ENCODE results near the gene NAV1. TPM values are rescaled to one million over a fixed set of nuclear protein-coding genes. Genes with fewer than 3 reads are reported as not detected.

The NAV1 gene
- total and polyA plus RNA-seq, 9 of the 15 experiments (the other 6 are each of a cell fraction or from before 2014, with no cell fraction given): 0.91 to 16.8 (median 3.2) TPM

- TF ChIP-seq ARID3A (IDR thresholded peaks at IDR 0.05; ENCODE audit: borderline replicate concordance, low read depth, low read length) (peak; percentile 47; the same call in 1 of the 2 replicates), NFATC3 (IDR thresholded peaks at IDR 0.05) (no peak), ZNF239 (CRISPR knock-in tag; IDR thresholded peaks at IDR 0.05) (no peak; the same call in 1 of the 2 replicates), RREB1 (CRISPR knock-in tag; IDR thresholded peaks at IDR 0.05) (0 out of 2 replicates have a peak, but pooled peaks have one; percentile 66), ELF4 (CRISPR knock-in tag; IDR thresholded peaks at IDR 0.05) (0 out of 2 replicates have a peak, but pooled peaks have one; percentile 23), RFX1 (IDR thresholded peaks at IDR 0.05) (peak; percentile 64; the same call in 1 of the 2 replicates), CTBP1 (IDR thresholded peaks at IDR 0.05; ENCODE audit: borderline replicate concordance) (peak; percentile 50; the same call in 1 of the 2 replicates), JUN (IDR thresholded peaks at IDR 0.05; ENCODE audit: borderline replicate concordance, low read depth, low read length) (0 out of 2 replicates have a peak, but pooled peaks have one; percentile 31), JUN (CRISPR knock-in tag; IDR thresholded peaks at IDR 0.05; ENCODE audit: borderline replicate concordance) (no peak), BACH1 (tag; IDR thresholded peaks at IDR 0.05) (peak; percentile 51; the same call in 1 of the 2 replicates), GATA2 (CRISPR knock-in tag; IDR thresholded peaks at IDR 0.05) (no peak), ZNF431 (CRISPR knock-in tag; IDR thresholded peaks at IDR 0.05) (no peak), CHD2 (IDR thresholded peaks at IDR 0.05; ENCODE audit: low read depth, low read length) (no peak), CEBPZ (IDR thresholded peaks at IDR 0.05; ENCODE audit: borderline replicate concordance, low read depth, low read length) (no peak), ZBTB9 (CRISPR knock-in tag; IDR thresholded peaks at IDR 0.05) (peak; percentile 74)
Observed at GRCh38 chr1:201570886-201571624, 32.1 kb downstream of the NAV1 start (continued).

Data from K562 (cell line).